K562 (cell line): ENCODE measurements around the gene ATG10. TPM values are rescaled to one million over a fixed set of nuclear protein-coding genes. Genes with fewer than 3 reads are reported as not detected.
A peak's percentile ranks its signal among the peaks of the same experiment; 100 is the strongest.

Experiments used
- ATAC-seq: fragments of 200-7000 bp; cut with Tn5 transposase; 3 replicates; pipeline ENCODE4 v1.9.1; 2020; ENCODE audit warnings: moderate library complexity
- BruUV-seq: library from RNA; stranded (reverse); fragments of 400-500 nt; replicated peaks from 2 replicates; lab custom pipeline; 2021; lab: Mats Ljungman, UMichigan
- CTCF ChIA-PET: fragments of 300-600 bp; formaldehyde crosslinking; extraction: SDS; loops from one replicate; lab custom pipeline; 2021; ENCODE audit warnings: low intra/inter-chr PET ratio; lab: Yijun Ruan, JAX
- POLR2A ChIA-PET: fragments of 300-600, 350-650 bp; sonication (Branson Sonifier 250); formaldehyde crosslinking; extraction: SDS; loops from one replicate; lab custom pipeline; 2021; ENCODE audit warnings: antibody characterized with exemption, inconsistent platforms; lab: Yijun Ruan, JAX
- DNase-seq, 4 experiments: peaks; one replicate each; pipeline versions ENCODE4 v3.0.0 to v3.0.0-alpha.2; 2011 to 2018; ENCODE audit warnings: low spot score in 3 of 4, mixed read lengths in 3 of 4; ENCODE audit errors: extremely low read depth in 1 of 4
- FAIRE-seq: peaks from 2 replicates; lab custom pipeline; 2011; peaks lifted over from hg19 to GRCh38; lab: Jason Lieb, UNC
- H2AFZ ChIP-seq: 2 replicates; pipeline ENCODE4 v1.6.0; 2011; ENCODE audit warnings: low read depth, low read length, control low read depth, inconsistent platforms
- H3K27ac ChIP-seq: fragments of 200-600 bp; 3 replicates; pipeline ENCODE4 v1.8.0; 2011; ENCODE audit warnings: low read depth, mild to moderate bottlenecking, control low read depth, inconsistent platforms, low read length, moderate library complexity, mixed read lengths; ENCODE audit errors: extremely low read depth
- H3K27me3 ChIP-seq, 2 experiments: fragments of 300-600 bp in 1 of 2; 2 replicates in 1 of 2; 3 replicates in 1 of 2; pipeline versions ENCODE4 v1.6.0 to v1.8.0; 2011; ENCODE audit warnings: inconsistent platforms in 2 of 2, low read length in 2 of 2, mild to moderate bottlenecking in 1 of 2, mixed read lengths in 1 of 2, moderate library complexity in 1 of 2; ENCODE audit not compliant: control insufficient read depth in 2 of 2, insufficient read depth in 2 of 2
- H3K36me3 ChIP-seq: fragments of 300-600 bp; 3 replicates; pipeline ENCODE4 v1.8.0; 2011; ENCODE audit warnings: mild to moderate bottlenecking, low read length, inconsistent platforms; ENCODE audit not compliant: control insufficient read depth, insufficient read depth
- H3K4me1 ChIP-seq, 2 experiments: fragments of 200-600 bp in 1 of 2; replicated peaks in 1 of 2; 2 replicates in 1 of 2; 3 replicates in 1 of 2; pipeline versions ENCODE4 v1.5.1 to v1.8.0; 2011; ENCODE audit warnings: inconsistent platforms in 2 of 2, low read length in 2 of 2, mild to moderate bottlenecking in 1 of 2, mixed read lengths in 1 of 2, moderate library complexity in 1 of 2; ENCODE audit not compliant: control insufficient read depth in 2 of 2, insufficient read depth in 2 of 2
- H3K4me2 ChIP-seq: 2 replicates; pipeline ENCODE4 v1.6.1; 2011; ENCODE audit warnings: low read length, control low read depth, inconsistent platforms, mixed read lengths; ENCODE audit not compliant: insufficient read depth
- H3K4me3 ChIP-seq: fragments of 200-600 bp; sonication (generic), shearing (Covaris generic); 2 replicates; pipeline ENCODE4 v1.5.1; 2016; ENCODE audit warnings: control low read depth, inconsistent platforms
- H3K79me2 ChIP-seq: fragments of 200-600 bp; 3 replicates; pipeline ENCODE4 v1.8.0; 2011; ENCODE audit warnings: low read length, inconsistent platforms; ENCODE audit not compliant: control insufficient read depth, insufficient read depth
- H3K9ac ChIP-seq, 2 experiments: 2 replicates each; pipeline versions ENCODE4 v1.6.0 to v1.6.1; 2011; ENCODE audit warnings: low read depth in 2 of 2, low read length in 2 of 2, control low read depth in 1 of 2, inconsistent platforms in 1 of 2, mild to moderate bottlenecking in 1 of 2, mixed read lengths in 1 of 2; ENCODE audit not compliant: insufficient read depth in 1 of 2
- H3K9me1 ChIP-seq: one replicate; pipeline ENCODE4 v1.6.0; 2011; ENCODE audit warnings: inconsistent platforms, mild to moderate bottlenecking, low read length, moderate library complexity; ENCODE audit not compliant: control insufficient read depth, insufficient read depth
- H3K9me3 ChIP-seq: replicated peaks from 2 replicates; pipeline ENCODE4 v1.5.1; 2011; ENCODE audit warnings: low read depth, low read length, inconsistent platforms; ENCODE audit not compliant: control insufficient read depth, insufficient read depth
- H4K20me1 ChIP-seq: replicated peaks from 2 replicates; pipeline ENCODE4 v1.6.1; 2011; ENCODE audit warnings: low read length, inconsistent platforms, mixed read lengths; ENCODE audit not compliant: control insufficient read depth, insufficient read depth
- FOS ChIP-seq: IDR thresholded peaks from 3 replicates; pipeline ENCODE4 v1.6.1; 2011; ENCODE audit not compliant: insufficient read length; ENCODE audit errors: extremely low read depth
- ILF3 ChIP-seq: fragments of 450-650 bp; IDR thresholded peaks from 2 replicates; pipeline ENCODE4 v1.6.1; 2018; ENCODE audit warnings: antibody characterized with exemption, mild to moderate bottlenecking, moderate library complexity, borderline replicate concordance
- MAX ChIP-seq: sonication (generic); formaldehyde crosslinking; IDR thresholded peaks from 2 replicates; pipeline ENCODE4 v1.9.0; 2022; ENCODE audit warnings: mild to moderate bottlenecking, missing genetic modification reagents
- MNT ChIP-seq, 2 experiments: fragments of 450-650 bp; conservative IDR thresholded peaks; 2 replicates each; pipeline ENCODE4 v1.6.1; 2017; ENCODE audit warnings: mild to moderate bottlenecking in 2 of 2, moderate library complexity in 2 of 2
- WGBS: fragments of 100-300 bp; shearing (Covaris generic); methylation state at CpG from one replicate; pipeline ENCODE4 v1.1.6; 2016; ENCODE audit warnings: low coverage, mixed read lengths; ENCODE audit not compliant: insufficient coverage; ENCODE audit errors: missing lambda C conversion rate; 5-methylcytosine and 5-hydroxymethylcytosine counted together
- in situ Hi-C: fragments of 300-500 bp; cut with MboI; formaldehyde crosslinking; loops from 4 replicates; pipeline ENCODE4 v1.15.0; 2018; ENCODE audit warnings: inconsistent platforms, mixed read lengths
- intact Hi-C: fragments of 100-400 bp; cut with micrococcal nuclease; formaldehyde crosslinking; loops from 2 replicates; pipeline ENCODE4 v1.14.2; 2022
- polyA plus RNA-seq, 8 experiments: library from polyadenylated mRNA; depleted of rRNA in 4 of 8; stranded (reverse) in 5 of 8; unstranded in 3 of 8; fragments of >200 nt; fragmentation: Nextera tagmentation in 2 of 8; fragmentation: Illumina TruSeq in 1 of 8; extraction: Ambion mirVana in 2 of 8; extraction: Trizol in 1 of 8; gene quantifications; 2 replicates each; pipeline versions ENCODE4 v1.2.1 to v1.2.3, GENCODE V29; 2011 to 2014; ENCODE audit warnings: inconsistent platforms in 1 of 8, missing spikeins in 1 of 8
- total RNA-seq, 7 experiments: library from RNA; depleted of rRNA in 6 of 7; stranded (reverse); fragments of >200 nt in 6 of 7; fragmentation: Illumina TruSeq in 2 of 7; extraction: Trizol in 2 of 7; gene quantifications; 2 replicates each; pipeline versions ENCODE4 v1.2.1 to v1.2.3, GENCODE V29; 2011 to 2021; ENCODE audit warnings: low replicate concordance in 1 of 7

Gene ATG10
- total and polyA plus RNA-seq, 9 of the 15 experiments (the other 6 are each of a cell fraction or from before 2014, with no cell fraction given), result 7.0 to 18.8 (median 14.6) TPM

- CTCF ChIA-PET, result no interaction called here
- FAIRE-seq (no peak), ATAC-seq (peak; percentile 67), DNase-seq (peak in 1 of 4 experiments; percentile 9)
- Histone ChIP-seq H3K4me2 (no peak overlapping the region), H2AFZ (no peak overlapping the region), H3K4me1 (peaks cover 10 to 11% of the 10 kb centered on the region in 2 experiments; a peak in 4 of 5 replicates), H3K4me3 (no peak overlapping the region), H3K9me1 (no peaks in the 10 kb centered on the region), H4K20me1 (no peaks in the 10 kb centered on the region), H3K9ac (0 out of 4 replicates have a peak overlapping the region, but pooled peaks of 1 of the 2 experiments have one; percentile 49), H3K36me3 (no peaks in the 10 kb centered on the region), H3K27me3 (no peaks in the 10 kb centered on the region), H3K79me2 (no peaks in the 10 kb centered on the region), H3K9me3 (no peaks in the 10 kb centered on the region), H3K27ac (no peak overlapping the region)
- in situ Hi-C loops, result no loop called here
- no peak for TF ChIP-seq FOS
- TF ChIP-seq ILF3, result no peak
- 0 out of 2 replicates have a peak, but pooled peaks have one; percentile 23 for TF ChIP-seq MAX
- TF ChIP-seq MNT (conservative IDR thresholded peaks at IDR 0.05), result peak in 1 of 2 experiments; percentile 61; a peak in 2 of 4 replicates
- BruUV-seq, result no TSS peak
- 62% methylated on average over 5 of the region's 5 CpGs for WGBS
- intact Hi-C loops, result loop anchor here (5.0 kb wide), 2 partner anchors 167 to 267 kb away; partner anchors contain the start of gene SSBP2
- POLR2A ChIA-PET, result interaction anchor here (0.7 kb wide), 1 partner anchor 41 kb away, joined by 3 read pairs; no protein-coding TSS in a partner anchor
Observed at GRCh38 chr5:82019342-82020138, 47.7 kb downstream of the ATG10 start.
